Measurements from ENCODE around the gene FAM236A. TPM values are rescaled to one million over a fixed set of nuclear protein-coding genes. Genes with fewer than 3 reads are reported as not detected.
"Not testable (repeated sequence)": the region's sequence is repeated elsewhere in the genome, so short reads cannot be mapped to it uniquely, and the experiment has no call there.

Gene FAM236A
- total RNA-seq, 1 donor from 2014 or later = not detected

DNA sequence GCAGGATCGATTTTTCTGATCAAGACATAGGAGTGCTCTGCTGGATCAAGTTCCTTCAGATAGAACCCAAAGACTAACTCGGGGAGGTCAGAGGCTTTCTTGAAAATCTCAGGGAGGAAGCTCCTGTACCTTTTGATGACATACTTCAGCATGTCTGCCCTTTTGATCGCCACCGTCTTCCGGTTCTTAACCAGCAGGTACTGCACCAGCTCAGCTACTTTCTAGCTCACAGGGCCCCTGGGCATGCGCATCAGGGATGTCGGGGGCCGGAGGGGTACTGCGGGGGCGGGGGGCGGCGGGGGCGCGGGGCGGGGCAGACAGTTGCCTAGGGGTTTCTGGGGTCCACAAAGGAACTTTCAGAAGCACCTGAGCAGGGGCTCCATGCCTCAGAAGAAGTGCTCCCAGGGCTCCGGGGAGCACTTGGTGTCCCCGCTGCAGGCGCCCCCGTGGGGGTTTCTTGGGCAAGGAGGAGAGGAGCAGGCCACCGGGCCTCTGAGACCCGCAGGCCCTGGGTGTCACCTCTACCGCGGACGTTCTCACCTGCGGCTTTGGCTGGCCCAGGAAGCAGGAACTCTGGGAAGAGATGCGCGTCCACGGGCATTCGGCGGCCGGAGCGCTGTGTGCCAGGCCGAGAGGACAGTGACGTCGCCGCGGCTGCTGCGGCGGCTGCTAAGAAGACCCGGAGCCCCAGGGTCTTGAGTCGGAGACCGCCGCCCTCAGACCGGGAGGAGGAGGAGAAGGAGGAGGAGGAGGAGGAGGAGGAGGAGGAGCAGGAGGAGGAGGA, 5.2 kb downstream of the FAM236A start:
- not testable (repeated sequence) for H3K27ac Mint-ChIP-seq; H3K9me3 ChIP-seq (ENCODE audit: low read depth); H3K27me3 ChIP-seq; H3K79me2 ChIP-seq (ENCODE audit: low read depth); H3K4me1 ChIP-seq; H3K36me3 ChIP-seq; H3F3A ChIP-seq (ENCODE audit: low read depth); H3K27me3 Mint-ChIP-seq (ENCODE audit: insufficient read depth, low read depth); H3K36me3 Mint-ChIP-seq; H3K4me3 ChIP-seq; H3K4me3 Mint-ChIP-seq; H3K27ac ChIP-seq; H2AFZ ChIP-seq (replicated peaks); H4K20me1 ChIP-seq (ENCODE audit: low read depth); H3K9ac ChIP-seq; H3K9me3 Mint-ChIP-seq; DNase-seq (ENCODE audit: low spot score); H3K4me1 Mint-ChIP-seq; H3K4me2 ChIP-seq

DNA sequence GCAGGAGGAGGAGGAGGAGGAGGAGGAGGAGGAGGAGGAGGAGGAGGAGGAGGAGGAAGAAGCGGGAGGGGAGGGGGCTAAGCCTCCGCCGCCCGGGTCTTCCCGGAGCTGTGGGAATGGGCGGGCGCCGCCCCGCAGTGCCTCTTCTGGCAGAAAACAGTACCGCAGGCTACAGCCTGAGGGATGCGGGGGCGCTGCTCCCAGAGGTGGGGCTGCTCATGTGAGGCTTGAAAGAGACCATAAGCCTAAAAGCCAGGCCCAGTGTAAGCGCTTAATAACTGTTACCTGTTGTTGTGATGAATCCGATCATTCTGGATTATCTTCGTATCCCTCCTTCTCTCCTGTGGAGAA, 5.8 kb downstream of the FAM236A start, which contains the start of gene DMRTC1:
Gene DMRTC1 (minus strand): TSS at position 19 of the 351 bp plus-strand sequence. CDS start 68,143 bp downstream, outside the sequence.
- not testable (repeated sequence) for H2AFZ ChIP-seq (replicated peaks); H3K4me3 Mint-ChIP-seq; H3K9me3 Mint-ChIP-seq; H3K27me3 Mint-ChIP-seq (ENCODE audit: insufficient read depth, low read depth); DNase-seq (ENCODE audit: low spot score); H3K9me3 ChIP-seq (ENCODE audit: low read depth); H4K20me1 ChIP-seq (ENCODE audit: low read depth); H3K36me3 Mint-ChIP-seq; H3K4me3 ChIP-seq; H3K27ac Mint-ChIP-seq; H3K9ac ChIP-seq; H3K4me1 ChIP-seq; H3F3A ChIP-seq (ENCODE audit: low read depth); H3K27me3 ChIP-seq; H3K4me2 ChIP-seq; H3K27ac ChIP-seq; H3K4me1 Mint-ChIP-seq; H3K36me3 ChIP-seq; H3K79me2 ChIP-seq (ENCODE audit: low read depth)

GRCh38 chrX:72959971-72960370, 22.0 kb downstream of the FAM236A start:
- H3F3A ChIP-seq (ENCODE audit: low read depth); H3K9me3 Mint-ChIP-seq; DNase-seq (ENCODE audit: low spot score); H3K27ac Mint-ChIP-seq; H3K4me3 Mint-ChIP-seq; H3K9ac ChIP-seq; H3K27me3 ChIP-seq; H2AFZ ChIP-seq (replicated peaks); H3K4me2 ChIP-seq; H4K20me1 ChIP-seq (ENCODE audit: low read depth); H3K4me3 ChIP-seq; H3K36me3 ChIP-seq; H3K36me3 Mint-ChIP-seq; H3K9me3 ChIP-seq (ENCODE audit: low read depth); H3K27ac ChIP-seq; H3K27me3 Mint-ChIP-seq (ENCODE audit: insufficient read depth, low read depth); H3K4me1 Mint-ChIP-seq; H3K79me2 ChIP-seq (ENCODE audit: low read depth); H3K4me1 ChIP-seq: not testable (repeated sequence)

GRCh38 chrX:72971859-72972258, 33.9 kb downstream of the FAM236A start:
- H3K4me1 ChIP-seq; H3K36me3 Mint-ChIP-seq; H3K36me3 ChIP-seq; H3K4me1 Mint-ChIP-seq; H3K4me3 Mint-ChIP-seq; H4K20me1 ChIP-seq (ENCODE audit: low read depth); H3K27me3 Mint-ChIP-seq (ENCODE audit: insufficient read depth, low read depth); H3K9me3 ChIP-seq (ENCODE audit: low read depth); H3K27ac Mint-ChIP-seq; H3F3A ChIP-seq (ENCODE audit: low read depth); H3K79me2 ChIP-seq (ENCODE audit: low read depth); H3K9ac ChIP-seq; H3K27me3 ChIP-seq; H3K4me2 ChIP-seq; H3K27ac ChIP-seq; H3K9me3 Mint-ChIP-seq; DNase-seq (ENCODE audit: low spot score); H2AFZ ChIP-seq (replicated peaks); H3K4me3 ChIP-seq: not testable (repeated sequence)

- H3K9me3 Mint-ChIP-seq; H3K4me1 ChIP-seq; H3K79me2 ChIP-seq (ENCODE audit: low read depth): not testable (repeated sequence)
These were observed 36.9 kb downstream of the FAM236A start for GRCh38 chrX:72974885-72975284.

DNA sequence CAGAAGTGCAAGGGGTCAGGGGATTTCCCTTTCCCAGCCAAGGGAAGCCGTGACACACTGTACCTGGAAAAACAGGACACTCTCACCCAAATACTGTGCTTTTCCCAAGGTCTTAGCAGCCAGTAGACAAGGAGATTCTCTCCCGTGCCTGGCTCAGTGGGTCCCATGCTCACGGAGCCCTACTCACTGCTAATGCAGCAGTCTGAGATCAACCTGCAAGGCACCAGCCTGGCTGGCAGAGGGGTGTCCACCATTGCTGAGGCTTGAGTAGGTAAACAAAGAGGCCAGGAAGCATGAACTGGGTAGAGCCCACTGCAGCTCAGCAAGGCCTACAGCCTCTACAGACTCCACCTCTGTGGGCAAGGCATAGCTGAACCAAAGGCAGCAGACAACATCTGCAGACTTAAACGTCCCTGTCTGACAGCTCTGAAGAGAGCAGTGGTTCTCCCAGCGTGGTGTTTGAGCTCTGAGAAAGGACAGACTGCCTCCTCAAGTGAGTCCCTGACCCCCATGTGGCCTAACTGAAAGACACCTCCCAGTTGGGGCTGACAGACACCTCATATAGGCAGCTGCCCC, 43.0 kb downstream of the FAM236A start:
- not testable (repeated sequence) for H3K9me3 ChIP-seq (ENCODE audit: low read depth); H3F3A ChIP-seq (ENCODE audit: low read depth); H3K4me3 Mint-ChIP-seq; H2AFZ ChIP-seq (replicated peaks); DNase-seq (ENCODE audit: low spot score); H3K27me3 Mint-ChIP-seq (ENCODE audit: insufficient read depth, low read depth); H3K27ac Mint-ChIP-seq; H3K4me2 ChIP-seq; H3K9me3 Mint-ChIP-seq; H3K27me3 ChIP-seq; H3K79me2 ChIP-seq (ENCODE audit: low read depth); H3K36me3 Mint-ChIP-seq; H3K4me1 Mint-ChIP-seq; H4K20me1 ChIP-seq (ENCODE audit: low read depth); H3K27ac ChIP-seq; H3K4me3 ChIP-seq; H3K36me3 ChIP-seq; H3K9ac ChIP-seq; H3K4me1 ChIP-seq

More at GRCh38 chrX:72974885-72975284, 36.9 kb downstream of the FAM236A start:
- not testable (repeated sequence) for H3K4me3 Mint-ChIP-seq; H3K9ac ChIP-seq; H3K4me1 Mint-ChIP-seq; H3K36me3 Mint-ChIP-seq; H3K27me3 ChIP-seq; H2AFZ ChIP-seq (replicated peaks); H3K27ac ChIP-seq; H3K4me2 ChIP-seq; H4K20me1 ChIP-seq (ENCODE audit: low read depth); H3F3A ChIP-seq (ENCODE audit: low read depth); H3K4me3 ChIP-seq; H3K27me3 Mint-ChIP-seq (ENCODE audit: insufficient read depth, low read depth); H3K27ac Mint-ChIP-seq; H3K9me3 ChIP-seq (ENCODE audit: low read depth); H3K36me3 ChIP-seq; DNase-seq (ENCODE audit: low spot score)

Other genes starting within 250 kb of the FAM236A start
- 5.1 and 5.2 TPM in 2 replicates for gene PHKA1, start 223.9 kb upstream of the FAM236A start, total RNA-seq (ENCODE audit: low replicate concordance)
- gene DMRTC1B, start 161.3 kb upstream of the FAM236A start, total RNA-seq (ENCODE audit: low replicate concordance) = 0.34 TPM in 1 of 2 replicates, not detected in the other
- not detected in 2 replicates for gene FAM236B, start 155.5 kb upstream of the FAM236A start, total RNA-seq (ENCODE audit: low replicate concordance)
- gene FAM236D, start 130.0 kb upstream of the FAM236A start, total RNA-seq (ENCODE audit: low replicate concordance) = not detected in 2 replicates
- not detected in 2 replicates for gene FAM236C, start 25.6 kb upstream of the FAM236A start, total RNA-seq (ENCODE audit: low replicate concordance)
- not detected in 2 replicates for gene DMRTC1, start 5.6 kb downstream of the FAM236A start, total RNA-seq (ENCODE audit: low replicate concordance)
- 0.22 TPM in 1 of 2 replicates, not detected in the other for gene PABPC1L2B, start 64.7 kb downstream of the FAM236A start, total RNA-seq (ENCODE audit: low replicate concordance)
- 0.77 TPM in 1 of 2 replicates, not detected in the other for gene PABPC1L2A, start 141.3 kb downstream of the FAM236A start, total RNA-seq (ENCODE audit: low replicate concordance)

Data from neural progenitor cell (in vitro differentiated cells).